Gastrocnemius medialis (tissue), 4 donors: Measurements from ENCODE around the gene RABGEF1.

ENCODE experiments used
- CTCF ChIP-seq, 5 experiments: fragments of 450-650 bp in 3 of 5; fragments of 200-600 bp in 2 of 5; sonication (generic) in 2 of 5; IDR thresholded peaks in 4 of 5; conservative IDR thresholded peaks in 1 of 5; 1 replicate in 4 of 5; 2 replicates in 1 of 5; pipeline ENCODE4 v1.5.1; 2016 to 2019; ENCODE audit warnings: antibody characterized with exemption in 5 of 5, mild to moderate bottlenecking in 3 of 5, moderate library complexity in 3 of 5
- POLR2A ChIP-seq, 2 donors: fragments of 450-650 bp; IDR thresholded peaks; one replicate each; pipeline ENCODE4 v1.6.1; 2017; ENCODE audit warnings: antibody characterized with exemption in 2 of 2, mild to moderate bottlenecking in 2 of 2, moderate library complexity in 2 of 2

GRCh38 chr7:66779669-66780409 is 39.3 kb downstream of the RABGEF1 start:
- TF ChIP-seq CTCF (IDR thresholded peaks at IDR 0.05 in 4 of 5, conservative IDR thresholded peaks at IDR 0.05 in 1 of 5), result no peak
- no peak for TF ChIP-seq POLR2A (IDR thresholded peaks at IDR 0.05)
